IPS DF 6.9 (cell line): ENCODE results near the gene NFYC.

Source experiments
- DNase-seq: peaks from one replicate; pipeline ENCODE4 v3.0.0-alpha.2; 2013; ENCODE audit warnings: low read depth, low spot score
- H3K27ac ChIP-seq: one replicate; pipeline ENCODE4 v1.5.1; 2013; ENCODE audit warnings: low read length, control low read depth
- H3K27me3 ChIP-seq: 2 replicates; pipeline ENCODE4 v1.6.1; 2013; ENCODE audit warnings: mild to moderate bottlenecking, low read length; ENCODE audit not compliant: control insufficient read depth, insufficient read depth
- H3K36me3 ChIP-seq: 2 replicates; pipeline ENCODE4 v1.6.1; 2013; ENCODE audit warnings: low read length; ENCODE audit not compliant: control insufficient read depth, insufficient read depth
- H3K4me1 ChIP-seq: 2 replicates; pipeline ENCODE4 v1.6.1; 2013; ENCODE audit warnings: low read length; ENCODE audit not compliant: control insufficient read depth, insufficient read depth
- H3K4me3 ChIP-seq: 2 replicates; pipeline ENCODE4 v1.5.1; 2013; ENCODE audit warnings: mild to moderate bottlenecking, low read length
- H3K9me3 ChIP-seq: 2 replicates; pipeline ENCODE4 v1.6.1; 2013; ENCODE audit warnings: low read length, inconsistent platforms; ENCODE audit not compliant: control insufficient read depth, insufficient read depth
- WGBS: extraction: QIAGEN DNeasy Blood & Tissue Kit; methylation state at CpG from one replicate; pipeline ENCODE4 v1.1.7; 2013; ENCODE audit warnings: mixed read lengths, missing lambda C conversion rate; ENCODE audit not compliant: insufficient read length, insufficient coverage; 5-methylcytosine and 5-hydroxymethylcytosine counted together

NFYC gene

GRCh38 chr1:40691538-40692428, at the start of gene NFYC:
Gene NFYC, plus strand, starts transcription at chr1:40691704. Its CDS starts 47,140 bp downstream, at chr1:40738844.
- peak within 1 kb of the TSS; percentile 77 for H3K4me3 ChIP-seq
- no peak within 1 kb of the TSS for H3K27ac ChIP-seq
- H3K9me3 ChIP-seq: no peaks in the 10 kb centered on the region
- peak; percentile 98 for DNase-seq
- H3K36me3 ChIP-seq: no peaks in the 10 kb centered on the region
- no CpG with 5 or more reads among the region's 84 CpGs for WGBS
- H3K27me3 ChIP-seq: no peaks in the 10 kb centered on the region
- no peaks in the 10 kb centered on the region for H3K4me1 ChIP-seq

GRCh38 chr1:40645118-40645680, 46.3 kb upstream of the NFYC start:
- Histone ChIP-seq H3K4me1 (no peaks in the 10 kb centered on the region; the same call in 1 of the 2 replicates), H3K36me3 (no peaks in the 10 kb centered on the region), H3K27me3 (no peaks in the 10 kb centered on the region; the same call in 1 of the 2 replicates), H3K9me3 (no peaks in the 10 kb centered on the region), H3K27ac (no peak overlapping the region), H3K4me3 (no peak overlapping the region)
- no CpG with 5 or more reads among the region's 5 CpGs for WGBS
- DNase-seq: no peak

GRCh38 chr1:40646315-40646714, 45.2 kb upstream of the NFYC start:
- no CpG with 5 or more reads among the region's 5 CpGs for WGBS
- Histone ChIP-seq H3K27ac (no peak overlapping the region), H3K4me3 (no peak overlapping the region), H3K27me3 (no peaks in the 10 kb centered on the region; the same call in 1 of the 2 replicates), H3K4me1 (no peaks in the 10 kb centered on the region; the same call in 1 of the 2 replicates), H3K36me3 (no peaks in the 10 kb centered on the region), H3K9me3 (no peaks in the 10 kb centered on the region)
- DNase-seq: no peak

GRCh38 chr1:40648200-40648599, 43.3 kb upstream of the NFYC start:
- no peaks in the 10 kb centered on the region; the same call in none of the 2 replicates for H3K4me1 ChIP-seq
- H3K36me3 ChIP-seq: no peaks in the 10 kb centered on the region
- no peak for DNase-seq
- no CpG with 5 or more reads among the region's 3 CpGs for WGBS
- no peaks in the 10 kb centered on the region; the same call in 1 of the 2 replicates for H3K27me3 ChIP-seq
- no peaks in the 10 kb centered on the region for H3K9me3 ChIP-seq
- no peak overlapping the region for H3K4me3 ChIP-seq
- H3K27ac ChIP-seq: no peak overlapping the region

- no peak overlapping the region for H3K4me3 ChIP-seq
- H3K27me3 ChIP-seq: no peaks in the 10 kb centered on the region; the same call in 1 of the 2 replicates
- no peaks in the 10 kb centered on the region for H3K36me3 ChIP-seq
- peaks cover 5% of the 10 kb centered on the region for H3K4me1 ChIP-seq
- DNase-seq: no peak
- H3K27ac ChIP-seq: no peak overlapping the region
- H3K9me3 ChIP-seq: no peaks in the 10 kb centered on the region
- no CpG with 5 or more reads among the region's 15 CpGs for WGBS
Observed at GRCh38 chr1:40648928-40649591, 42.4 kb upstream of the NFYC start.

- Histone ChIP-seq H3K4me1 (peaks cover 10% of the 10 kb centered on the region), H3K36me3 (no peaks in the 10 kb centered on the region), H3K4me3 (no peak overlapping the region), H3K27me3 (no peaks in the 10 kb centered on the region; the same call in 1 of the 2 replicates), H3K27ac (no peak overlapping the region), H3K9me3 (no peaks in the 10 kb centered on the region)
- no peak for DNase-seq
- WGBS: no CpG with 5 or more reads among the region's 5 CpGs
Observed at GRCh38 chr1:40649592-40649930, 41.9 kb upstream of the NFYC start.

- Histone ChIP-seq H3K4me1 (peaks cover 14% of the 10 kb centered on the region), H3K36me3 (no peaks in the 10 kb centered on the region), H3K9me3 (no peaks in the 10 kb centered on the region), H3K27ac (no peak overlapping the region), H3K27me3 (no peaks in the 10 kb centered on the region), H3K4me3 (no peak overlapping the region)
- no CpG with 5 or more reads among the region's 4 CpGs for WGBS
- no peak for DNase-seq
Observed at GRCh38 chr1:40650075-40650474, 41.4 kb upstream of the NFYC start.

- no peak overlapping the region for H3K27ac ChIP-seq
- no peaks in the 10 kb centered on the region for H3K36me3 ChIP-seq
- WGBS: no CpG with 5 or more reads among the region's 17 CpGs
- DNase-seq: no peak
- H3K4me3 ChIP-seq: no peak overlapping the region
- no peaks in the 10 kb centered on the region for H3K9me3 ChIP-seq
- H3K27me3 ChIP-seq: no peaks in the 10 kb centered on the region
- peaks cover 14% of the 10 kb centered on the region for H3K4me1 ChIP-seq
Observed at GRCh38 chr1:40651138-40651857, 40.2 kb upstream of the NFYC start.

- WGBS: no CpG with 5 or more reads among the region's 5 CpGs
- H3K27ac ChIP-seq: no peak overlapping the region
- no peaks in the 10 kb centered on the region for H3K9me3 ChIP-seq
- no peaks in the 10 kb centered on the region for H3K36me3 ChIP-seq
- peaks cover 14% of the 10 kb centered on the region for H3K4me1 ChIP-seq
- no peak overlapping the region for H3K4me3 ChIP-seq
- no peak for DNase-seq
- no peaks in the 10 kb centered on the region for H3K27me3 ChIP-seq
Observed at GRCh38 chr1:40652468-40652867, 39.0 kb upstream of the NFYC start.

GRCh38 chr1:40652979-40653378, 38.5 kb upstream of the NFYC start:
- no CpG with 5 or more reads among the region's 4 CpGs for WGBS
- no peak overlapping the region for H3K27ac ChIP-seq
- H3K9me3 ChIP-seq: no peaks in the 10 kb centered on the region
- no peak for DNase-seq
- H3K36me3 ChIP-seq: no peaks in the 10 kb centered on the region
- H3K4me3 ChIP-seq: no peak overlapping the region
- peaks cover 14% of the 10 kb centered on the region for H3K4me1 ChIP-seq
- no peaks in the 10 kb centered on the region for H3K27me3 ChIP-seq
